DMS153 (cell line): Measurements from ENCODE around the gene RAD23B.

ENCODE experiments used
- DNase-seq: peaks from one replicate; lab custom pipeline; 2025; lab: John Stamatoyannopoulos, UW

Gene RAD23B

DNA sequence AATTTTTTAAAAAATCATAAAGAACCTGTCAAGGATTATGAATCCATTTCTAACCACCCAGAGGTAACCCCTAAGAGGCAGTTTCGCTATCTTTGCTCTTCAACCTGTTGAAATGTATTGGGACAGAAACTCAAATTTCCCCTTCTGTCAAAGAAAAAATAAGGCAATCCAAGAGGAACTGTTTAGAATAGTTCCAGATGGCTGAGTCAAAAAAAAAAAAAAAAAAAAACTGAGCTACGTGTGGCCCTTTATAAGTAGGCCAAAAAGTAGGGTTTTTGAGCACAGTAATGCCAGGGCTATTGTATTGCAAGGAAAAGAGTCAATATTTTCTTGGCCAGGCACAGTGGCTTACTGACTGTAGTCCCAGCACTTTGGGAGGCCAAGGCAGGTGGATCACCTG lies 94.9 kb downstream of the RAD23B start:
- DNase-seq = no peak
